K562 (cell line): ENCODE data around the gene CNOT1. TPM values are rescaled to one million over a fixed set of nuclear protein-coding genes. Genes with fewer than 3 reads are reported as not detected.
A peak's percentile ranks its signal among the peaks of the same experiment; 100 is the strongest.

Experiments used
- C11orf30 ChIP-seq: fragments of 450-650 bp; IDR thresholded peaks from 2 replicates; pipeline ENCODE4 v1.6.1; 2016; ENCODE audit warnings: low read depth, mild to moderate bottlenecking
- GMEB1 ChIP-seq: fragments of 250-450 bp; sonication (Bioruptor Pico); IDR thresholded peaks from 2 replicates; pipeline ENCODE4 v1.4.0; 2020; ENCODE audit warnings: mild to moderate bottlenecking
- HDAC8 ChIP-seq: fragments of 450-650 bp; IDR thresholded peaks from 2 replicates; pipeline ENCODE4 v1.6.1; 2016; ENCODE audit warnings: mild to moderate bottlenecking, missing genetic modification characterization, moderate library complexity, missing compliant biosample characterization
- JUN ChIP-seq, 2 experiments: sonication (generic) in 1 of 2; formaldehyde crosslinking in 1 of 2; IDR thresholded peaks; 2 replicates each; pipeline versions ENCODE4 v1.6.1 to v1.8.0; 2012 to 2022; ENCODE audit warnings: borderline replicate concordance in 2 of 2, mild to moderate bottlenecking in 2 of 2, improper control_type of control experiment in 1 of 2, low read depth in 1 of 2, low read length in 1 of 2, missing genetic modification reagents in 1 of 2
- JUNB ChIP-seq: fragments of 450-650 bp; formaldehyde crosslinking; conservative IDR thresholded peaks from 2 replicates; pipeline ENCODE4 v1.4.0; 2020; ENCODE audit warnings: mild to moderate bottlenecking
- KAT8 ChIP-seq: fragments of 450-650 bp; IDR thresholded peaks from 2 replicates; pipeline ENCODE4 v1.6.1; 2016; ENCODE audit warnings: low read depth, mild to moderate bottlenecking
- LARP7 ChIP-seq: fragments of 450-650 bp; IDR thresholded peaks from 2 replicates; pipeline ENCODE4 v1.6.1; 2016
- MYBL2 ChIP-seq, 2 experiments: fragments of 450-650 bp in 1 of 2; sonication (generic) in 1 of 2; formaldehyde crosslinking in 1 of 2; IDR thresholded peaks; 2 replicates each; pipeline versions ENCODE4 v1.6.1 to v1.8.1; 2017 to 2022; ENCODE audit warnings: borderline replicate concordance in 1 of 2, inconsistent platforms in 1 of 2, low read depth in 1 of 2, mild to moderate bottlenecking in 1 of 2, missing genetic modification reagents in 1 of 2, moderate library complexity in 1 of 2
- OTX1 ChIP-seq: fragments of 450-650 bp; formaldehyde crosslinking; IDR thresholded peaks from 2 replicates; pipeline ENCODE4 v1.4.0; 2022; ENCODE audit warnings: mild to moderate bottlenecking
- PURB ChIP-seq: sonication (generic); formaldehyde crosslinking; IDR thresholded peaks from 2 replicates; pipeline ENCODE4 v1.9.0; 2021; ENCODE audit warnings: low read depth, mild to moderate bottlenecking, missing genetic modification reagents
- RBFOX2 ChIP-seq: fragments of 200-400 bp; formaldehyde crosslinking; IDR thresholded peaks from 2 replicates; pipeline ENCODE4 v1.6.1; 2017; ENCODE audit warnings: low read depth, mild to moderate bottlenecking, low read length, moderate library complexity
- TAF9B ChIP-seq: fragments of 450-650 bp; IDR thresholded peaks from 2 replicates; pipeline ENCODE4 v1.6.1; 2018; ENCODE audit warnings: mild to moderate bottlenecking; ENCODE audit not compliant: partially characterized antibody
- TFAP4 ChIP-seq: sonication (generic); formaldehyde crosslinking; IDR thresholded peaks from 2 replicates; pipeline ENCODE4 v1.8.0; 2022; ENCODE audit warnings: missing genetic modification reagents, mild to moderate bottlenecking, moderate library complexity, borderline replicate concordance
- ZFP1 ChIP-seq: fragments of 450-650 bp; formaldehyde crosslinking; IDR thresholded peaks from 2 replicates; pipeline ENCODE4 v1.4.0; 2020; ENCODE audit warnings: mild to moderate bottlenecking, mixed read lengths
- ZNF253 ChIP-seq: fragments of 250-450 bp; sonication (Bioruptor Pico); conservative IDR thresholded peaks from 2 replicates; pipeline ENCODE4 v1.6.1; 2021; ENCODE audit warnings: mild to moderate bottlenecking
- ZSCAN32 ChIP-seq: fragments of 450-650 bp; formaldehyde crosslinking; IDR thresholded peaks from 2 replicates; pipeline ENCODE4 v1.4.0; 2020; ENCODE audit warnings: mild to moderate bottlenecking, moderate library complexity
- polyA plus RNA-seq, 8 experiments: library from polyadenylated mRNA; depleted of rRNA in 4 of 8; stranded (reverse) in 5 of 8; unstranded in 3 of 8; fragments of >200 nt; fragmentation: Nextera tagmentation in 2 of 8; fragmentation: Illumina TruSeq in 1 of 8; extraction: Ambion mirVana in 2 of 8; extraction: Trizol in 1 of 8; gene quantifications; 2 replicates each; pipeline versions ENCODE4 v1.2.1 to v1.2.3, GENCODE V29; 2011 to 2014; ENCODE audit warnings: inconsistent platforms in 1 of 8, missing spikeins in 1 of 8
- total RNA-seq, 7 experiments: library from RNA; depleted of rRNA in 6 of 7; stranded (reverse); fragments of >200 nt in 6 of 7; fragmentation: Illumina TruSeq in 2 of 7; extraction: Trizol in 2 of 7; gene quantifications; 2 replicates each; pipeline versions ENCODE4 v1.2.1 to v1.2.3, GENCODE V29; 2011 to 2021; ENCODE audit warnings: low replicate concordance in 1 of 7
- TF ChIP-seq, protein P1 (sequence below), 2 experiments: fragments of 450-650 bp; IDR thresholded peaks; 2 replicates each; pipeline ENCODE4 v1.6.1; 2016

The CNOT1 gene
- total and polyA plus RNA-seq, 9 of the 15 experiments (the other 6 are each of a cell fraction or from before 2014, with no cell fraction given) = 110 to 270 (median 220) TPM

DNA sequence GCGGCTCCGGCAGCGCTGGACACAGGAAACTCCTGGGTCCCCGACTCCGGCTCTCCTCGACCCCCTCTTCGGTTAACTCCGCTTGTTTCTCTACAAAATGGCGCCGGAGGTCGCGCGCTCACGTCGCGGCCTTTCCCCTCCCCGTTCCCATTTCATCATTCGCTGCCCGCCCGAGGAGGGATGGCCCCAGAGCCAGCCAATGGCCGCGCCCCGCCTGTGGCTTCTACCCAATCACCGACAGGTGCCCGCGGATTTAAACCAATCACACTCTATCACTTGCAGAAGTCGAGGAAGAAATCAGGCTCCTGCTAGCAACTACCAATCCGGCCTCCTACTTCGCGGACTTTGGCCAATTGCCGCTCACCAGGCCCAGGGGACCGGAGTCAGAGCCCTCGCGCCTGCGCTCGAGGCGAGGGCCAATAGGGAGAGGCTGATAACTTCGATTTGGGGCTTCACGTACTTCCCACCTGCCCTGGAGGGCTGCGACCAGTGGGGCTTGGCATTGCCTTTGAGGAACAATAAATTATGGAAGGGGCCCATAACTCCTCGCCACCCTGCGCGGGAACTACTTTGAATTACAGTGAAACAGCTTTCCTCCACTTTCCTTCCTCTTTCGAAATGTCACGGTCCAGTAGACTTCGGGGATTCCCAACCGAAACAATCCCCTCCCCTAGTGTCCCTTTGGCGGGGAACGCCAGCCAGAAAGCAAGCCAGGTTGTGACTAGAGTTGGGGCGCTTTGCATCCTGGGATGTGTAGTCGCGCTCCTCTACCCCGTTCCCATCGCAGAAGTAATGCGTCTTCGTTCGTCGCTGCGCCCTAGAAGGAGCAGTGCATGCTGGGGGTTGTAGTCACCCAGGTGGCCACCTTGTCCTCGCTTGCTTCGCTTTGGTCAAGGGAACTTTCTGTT, at the start of gene CNOT1 (continued):
- TF ChIP-seq MYBL2 (IDR thresholded peaks at IDR 0.05; ENCODE audit: low read depth) (peak; percentile 69), MYBL2 (CRISPR knock-in tag; IDR thresholded peaks at IDR 0.05; ENCODE audit: borderline replicate concordance) (no peak), RBFOX2 (peak; percentile 99), JUNB (CRISPR knock-in tag) (no peak), HDAC8 (tag) (peak; percentile 59; the same call in 1 of the 2 replicates), ZSCAN32 (CRISPR knock-in tag) (peak; percentile 27; the same call in 1 of the 2 replicates), TFAP4 (CRISPR knock-in tag) (peak; percentile 53; the same call in 1 of the 2 replicates), TAF9B (peak; percentile 79), OTX1 (CRISPR knock-in tag) (0 out of 2 replicates have a peak, but pooled peaks have one; percentile 40), C11orf30 (peak; percentile 39; the same call in 1 of the 2 replicates), JUN (IDR thresholded peaks at IDR 0.05; ENCODE audit: borderline replicate concordance, low read depth, low read length) (peak; percentile 63; the same call in 1 of the 2 replicates), JUN (CRISPR knock-in tag; IDR thresholded peaks at IDR 0.05; ENCODE audit: borderline replicate concordance) (no peak), GMEB1 (peak; percentile 78), PURB (CRISPR knock-in tag) (no peak), ZNF253 (no peak), LARP7 (0 out of 2 replicates have a peak, but pooled peaks have one; percentile 44), ZFP1 (no peak), KAT8 (no peak)
- TF ChIP-seq, protein P1, sequence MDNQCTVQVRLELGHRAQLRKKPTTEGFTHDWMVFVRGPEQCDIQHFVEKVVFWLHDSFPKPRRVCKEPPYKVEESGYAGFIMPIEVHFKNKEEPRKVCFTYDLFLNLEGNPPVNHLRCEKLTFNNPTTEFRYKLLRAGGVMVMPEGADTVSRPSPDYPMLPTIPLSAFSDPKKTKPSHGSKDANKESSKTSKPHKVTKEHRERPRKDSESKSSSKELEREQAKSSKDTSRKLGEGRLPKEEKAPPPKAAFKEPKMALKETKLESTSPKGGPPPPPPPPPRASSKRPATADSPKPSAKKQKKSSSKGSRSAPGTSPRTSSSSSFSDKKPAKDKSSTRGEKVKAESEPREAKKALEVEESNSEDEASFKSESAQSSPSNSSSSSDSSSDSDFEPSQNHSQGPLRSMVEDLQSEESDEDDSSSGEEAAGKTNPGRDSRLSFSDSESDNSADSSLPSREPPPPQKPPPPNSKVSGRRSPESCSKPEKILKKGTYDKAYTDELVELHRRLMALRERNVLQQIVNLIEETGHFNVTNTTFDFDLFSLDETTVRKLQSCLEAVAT (IDR thresholded peaks at IDR 0.05) = peak; percentile 81 to 98
